ENCODE results near the gene NLRC5.

DNA sequence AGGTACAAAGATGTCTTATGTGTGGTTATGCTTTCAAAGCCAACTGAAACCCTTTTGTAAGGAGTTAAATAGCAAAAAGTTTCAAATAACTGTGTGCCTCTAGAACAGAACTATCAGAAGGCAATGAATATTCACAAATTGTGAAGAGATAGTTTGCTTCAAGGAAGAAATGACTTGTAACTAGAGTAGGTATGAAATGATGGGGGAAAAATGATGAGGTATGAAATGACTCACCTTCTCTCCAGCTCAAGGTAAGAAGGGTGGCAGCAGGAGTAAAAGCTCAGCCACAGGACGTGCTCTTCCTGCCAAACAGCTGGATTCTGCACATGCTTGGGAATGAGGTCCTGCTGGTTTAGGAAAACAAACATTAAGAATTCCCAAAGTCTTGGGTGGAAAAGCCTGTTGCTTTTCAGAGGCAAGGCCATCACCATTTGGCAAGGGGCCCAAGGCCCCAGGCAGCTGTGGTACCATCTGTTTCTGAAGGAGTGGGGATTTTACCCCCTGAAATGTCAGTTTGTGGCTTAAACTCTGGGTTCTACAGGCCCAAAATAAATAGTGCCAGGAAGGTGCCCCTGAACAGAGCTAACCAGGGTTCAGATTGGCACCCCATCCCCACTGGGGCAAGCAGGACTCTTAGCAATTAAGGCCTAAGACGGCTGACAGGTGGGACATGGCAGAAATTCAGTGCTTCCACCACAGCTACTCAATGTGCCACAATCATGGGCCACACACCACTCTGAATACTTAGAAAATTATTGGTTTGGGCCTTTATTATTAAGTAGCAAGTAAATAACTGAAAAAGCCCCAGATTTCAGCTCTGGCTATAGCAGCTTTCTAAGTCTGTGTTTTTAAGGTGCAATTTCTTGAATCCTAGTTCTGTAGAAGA is 44.2 kb upstream of the NLRC5 start:
- TF ChIP-seq, protein P1, sequence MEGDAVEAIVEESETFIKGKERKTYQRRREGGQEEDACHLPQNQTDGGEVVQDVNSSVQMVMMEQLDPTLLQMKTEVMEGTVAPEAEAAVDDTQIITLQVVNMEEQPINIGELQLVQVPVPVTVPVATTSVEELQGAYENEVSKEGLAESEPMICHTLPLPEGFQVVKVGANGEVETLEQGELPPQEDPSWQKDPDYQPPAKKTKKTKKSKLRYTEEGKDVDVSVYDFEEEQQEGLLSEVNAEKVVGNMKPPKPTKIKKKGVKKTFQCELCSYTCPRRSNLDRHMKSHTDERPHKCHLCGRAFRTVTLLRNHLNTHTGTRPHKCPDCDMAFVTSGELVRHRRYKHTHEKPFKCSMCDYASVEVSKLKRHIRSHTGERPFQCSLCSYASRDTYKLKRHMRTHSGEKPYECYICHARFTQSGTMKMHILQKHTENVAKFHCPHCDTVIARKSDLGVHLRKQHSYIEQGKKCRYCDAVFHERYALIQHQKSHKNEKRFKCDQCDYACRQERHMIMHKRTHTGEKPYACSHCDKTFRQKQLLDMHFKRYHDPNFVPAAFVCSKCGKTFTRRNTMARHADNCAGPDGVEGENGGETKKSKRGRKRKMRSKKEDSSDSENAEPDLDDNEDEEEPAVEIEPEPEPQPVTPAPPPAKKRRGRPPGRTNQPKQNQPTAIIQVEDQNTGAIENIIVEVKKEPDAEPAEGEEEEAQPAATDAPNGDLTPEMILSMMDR (conservative IDR thresholded peaks at IDR 0.05; ENCODE audit: low read length), result no peak
- no peak for TF ChIP-seq EZH2phosphoT487 (IDR thresholded peaks at IDR 0.05; ENCODE audit: borderline replicate concordance, low read depth, low read length)
